Skeletal muscle tissue (tissue), 4 donors: ENCODE data around the gene CYP1B1. TPM values are rescaled to one million over a fixed set of nuclear protein-coding genes. Genes with fewer than 3 reads are reported as not detected.
"Not testable (repeated sequence)": the region's sequence is repeated elsewhere in the genome, so short reads cannot be mapped to it uniquely, and the experiment has no call there.

Experiments
- H3K27ac ChIP-seq: one replicate; pipeline ENCODE4 v1.7.0; 2013; ENCODE audit warnings: mild to moderate bottlenecking, low read depth, low read length, inconsistent platforms
- H3K27me3 ChIP-seq, 3 donors: one replicate each; pipeline ENCODE4 v1.7.0; 2013; ENCODE audit warnings: low read length in 3 of 3; ENCODE audit not compliant: control insufficient read depth in 3 of 3, insufficient read depth in 3 of 3
- H3K36me3 ChIP-seq, 3 donors: one replicate each; pipeline ENCODE4 v1.7.0; 2013; ENCODE audit warnings: low read length in 3 of 3; ENCODE audit not compliant: control insufficient read depth in 3 of 3, insufficient read depth in 3 of 3
- H3K4me1 ChIP-seq, 3 donors: one replicate each; pipeline ENCODE4 v1.7.0; 2013; ENCODE audit warnings: low read length in 3 of 3, mild to moderate bottlenecking in 3 of 3; ENCODE audit not compliant: control insufficient read depth in 3 of 3, insufficient read depth in 3 of 3
- H3K4me3 ChIP-seq, 3 donors: one replicate each; pipeline ENCODE4 v1.7.0; 2013; ENCODE audit warnings: low read length in 3 of 3
- H3K9ac ChIP-seq, 3 donors: one replicate each; pipeline ENCODE4 v1.7.0; 2013; ENCODE audit warnings: low read length in 3 of 3, mild to moderate bottlenecking in 3 of 3, moderate library complexity in 2 of 3, low read depth in 1 of 3
- H3K9me3 ChIP-seq, 3 donors: one replicate each; pipeline ENCODE4 v1.7.0; 2013; ENCODE audit warnings: low read length in 3 of 3; ENCODE audit not compliant: control insufficient read depth in 3 of 3
- total RNA-seq: library from RNA; depleted of rRNA; stranded (reverse); fragments of >200 nt; gene quantifications from one replicate; pipeline ENCODE4 v1.2.3, GENCODE V29; 2014
- donor health status: Osteomylitis.

Gene CYP1B1
- total RNA-seq, 1 donor from 2014 or later, result 4.7 TPM

DNA sequence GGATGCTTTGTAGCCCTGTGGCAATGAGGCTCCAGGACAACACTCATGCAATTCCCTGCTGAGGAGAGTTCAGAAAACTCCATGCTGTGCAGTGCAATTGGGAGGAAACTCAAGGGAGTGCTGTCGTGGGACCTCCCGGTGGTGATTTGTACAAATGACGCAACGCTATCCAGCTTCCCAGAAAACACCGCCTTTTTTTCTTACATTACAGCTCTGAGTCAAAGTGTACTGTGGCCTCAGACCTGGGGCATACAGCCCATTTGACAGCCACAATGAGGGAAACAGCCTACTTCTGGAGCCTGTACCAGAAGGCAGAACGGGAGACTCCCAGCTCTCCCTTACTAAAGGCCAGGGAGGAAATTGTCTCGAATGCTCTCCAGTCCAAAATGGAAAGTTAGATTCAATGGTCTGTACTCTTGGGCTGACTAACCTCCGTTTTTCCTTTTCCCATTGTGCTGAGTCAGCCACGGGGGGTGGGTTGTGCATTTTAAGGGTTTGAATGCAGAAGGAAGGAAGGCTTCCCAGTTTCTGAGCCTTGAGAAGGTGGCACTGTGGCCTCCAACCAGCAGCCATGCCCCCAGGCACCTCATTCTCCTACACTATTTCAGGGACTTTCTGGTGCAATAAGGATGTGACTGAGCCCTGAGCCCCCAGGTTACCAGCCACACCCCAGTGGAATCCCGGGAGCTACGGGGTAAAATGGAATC is 16.4 kb upstream of the CYP1B1 start:
- peak overlapping the region in 1 of 3 donors; percentile 13 for H3K4me3 ChIP-seq
- H3K27ac ChIP-seq, result peak overlapping the region; percentile 59
- H3K36me3 ChIP-seq, result no peaks in the 10 kb centered on the region
- no peaks in the 10 kb centered on the region for H3K9me3 ChIP-seq
- H3K9ac ChIP-seq, result peak overlapping the region in 1 of 3 donors; percentile 40
- H3K27me3 ChIP-seq, result peaks cover 3 to 12% (median 5%) of the 10 kb centered on the region in 3 donors
- H3K4me1 ChIP-seq, result peaks cover 21 to 30% (median 27%) of the 10 kb centered on the region in 3 donors

DNA sequence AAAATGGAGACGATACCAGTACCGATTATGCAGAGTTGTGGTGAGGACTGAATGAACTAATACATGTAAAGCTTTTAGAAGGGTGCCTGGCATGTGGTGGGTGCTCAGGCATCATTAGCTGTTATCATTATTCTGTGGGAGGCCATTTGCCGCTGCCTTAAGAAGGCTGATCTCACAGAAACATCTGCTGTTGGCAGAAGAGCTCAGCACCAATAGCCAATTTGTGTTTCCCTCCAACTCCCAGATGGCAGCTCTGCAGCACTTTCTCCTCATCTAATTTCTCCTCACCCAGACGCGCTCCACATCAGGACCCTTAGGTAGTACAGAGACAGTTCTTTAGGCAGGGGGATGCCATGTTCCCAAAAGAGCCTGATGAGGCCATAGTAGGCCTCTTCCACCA is 15.8 kb upstream of the CYP1B1 start:
- peaks cover 3 to 12% (median 5%) of the 10 kb centered on the region in 3 donors for H3K27me3 ChIP-seq
- H3K36me3 ChIP-seq, result no peaks in the 10 kb centered on the region
- peak overlapping the region; percentile 59 for H3K27ac ChIP-seq
- no peaks in the 10 kb centered on the region for H3K9me3 ChIP-seq
- H3K4me3 ChIP-seq, result peak overlapping the region in 1 of 3 donors; percentile 13
- peaks cover 20 to 26% (median 25%) of the 10 kb centered on the region in 3 donors for H3K4me1 ChIP-seq
- peak overlapping the region in 1 of 3 donors; percentile 40 for H3K9ac ChIP-seq

DNA sequence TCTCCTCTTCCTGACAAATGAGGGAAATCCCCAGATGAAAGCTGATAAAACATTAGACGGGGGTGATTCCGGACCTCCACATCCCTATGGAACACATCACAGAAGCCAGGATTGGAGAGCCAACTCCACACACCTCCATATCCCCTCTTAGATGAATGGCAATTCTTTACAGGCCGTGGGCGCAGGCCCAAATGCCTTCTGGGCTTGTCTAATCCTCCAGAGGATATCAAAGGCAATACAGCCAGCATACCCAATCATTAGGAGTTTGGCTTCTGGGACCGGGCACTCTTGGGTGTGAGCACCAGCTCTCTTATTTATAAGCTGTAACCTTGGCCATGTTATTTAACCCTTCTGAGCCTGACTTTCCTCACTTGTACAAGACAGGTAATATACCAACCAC is 15.0 kb upstream of the CYP1B1 start:
- H3K4me3 ChIP-seq, result no peak overlapping the region
- H3K9ac ChIP-seq, result no peak overlapping the region
- peak overlapping the region; percentile 12 for H3K27ac ChIP-seq
- H3K27me3 ChIP-seq, result peaks cover 0 to 5% (median 3%) of the 10 kb centered on the region in 3 donors
- H3K9me3 ChIP-seq, result no peaks in the 10 kb centered on the region
- H3K36me3 ChIP-seq, result no peaks in the 10 kb centered on the region
- H3K4me1 ChIP-seq, result peaks cover 13 to 19% (median 18%) of the 10 kb centered on the region in 3 donors

DNA sequence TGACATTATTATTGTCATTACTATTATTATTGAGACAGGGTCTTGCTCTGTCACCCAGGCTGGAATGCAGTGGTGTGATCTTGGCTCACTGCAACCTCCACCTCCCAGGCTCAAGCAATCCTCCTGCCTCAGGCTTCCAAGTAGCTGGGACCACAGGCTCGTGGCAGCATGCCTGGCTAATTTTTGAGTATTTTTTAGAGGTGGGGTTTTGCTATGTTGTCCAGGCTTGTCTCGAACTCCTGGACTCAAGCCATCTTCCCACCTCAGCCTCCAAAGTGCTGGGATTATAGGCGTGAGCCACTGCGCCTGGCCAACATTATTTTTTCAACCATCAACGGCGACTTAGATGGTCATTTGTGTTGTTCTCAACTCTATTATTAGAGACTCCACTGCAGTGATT is 14.3 kb upstream of the CYP1B1 start:
- not testable (repeated sequence) for H3K27ac ChIP-seq, H3K4me3 ChIP-seq, H3K9me3 ChIP-seq, H3K27me3 ChIP-seq, H3K36me3 ChIP-seq, H3K9ac ChIP-seq
- peaks cover 13 to 19% (median 17%) of the 10 kb centered on the region in 3 donors for H3K4me1 ChIP-seq

DNA sequence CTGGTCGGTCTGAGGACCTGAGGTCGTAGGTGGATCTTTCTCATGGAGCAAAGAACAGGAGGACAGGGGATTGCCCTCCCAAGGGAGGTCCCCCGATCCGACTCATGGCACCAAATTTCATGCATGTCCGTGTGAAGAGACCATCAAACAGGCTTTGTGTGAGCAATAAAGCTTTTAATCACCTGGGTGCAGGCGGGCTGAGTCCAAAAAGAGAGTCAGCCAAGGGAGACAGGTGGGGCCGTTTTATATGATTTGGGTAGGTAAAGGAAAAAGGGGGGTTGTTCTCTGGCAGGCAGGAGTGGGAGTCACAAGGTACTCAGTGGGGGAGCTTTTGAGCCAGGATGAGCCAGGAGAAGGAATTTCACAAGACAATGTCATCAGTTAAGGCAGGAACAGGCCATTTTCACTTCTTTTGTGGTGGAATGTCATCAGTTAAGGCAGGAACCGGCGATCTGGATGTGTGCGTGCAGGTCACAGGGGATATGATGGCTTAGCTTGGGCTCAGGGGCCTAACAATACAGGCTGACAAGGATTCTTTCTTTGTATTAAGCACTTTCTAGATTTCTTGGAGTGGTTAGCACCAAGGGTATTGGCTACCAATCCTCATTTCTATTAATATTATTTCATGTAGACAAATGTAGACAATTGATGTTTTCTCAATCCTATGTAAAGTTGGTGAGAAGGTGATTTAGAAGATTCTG is 10.2 kb upstream of the CYP1B1 start:
- not testable (repeated sequence) for H3K36me3 ChIP-seq, H3K27ac ChIP-seq, H3K4me1 ChIP-seq, H3K9me3 ChIP-seq, H3K9ac ChIP-seq, H3K4me3 ChIP-seq, H3K27me3 ChIP-seq

DNA sequence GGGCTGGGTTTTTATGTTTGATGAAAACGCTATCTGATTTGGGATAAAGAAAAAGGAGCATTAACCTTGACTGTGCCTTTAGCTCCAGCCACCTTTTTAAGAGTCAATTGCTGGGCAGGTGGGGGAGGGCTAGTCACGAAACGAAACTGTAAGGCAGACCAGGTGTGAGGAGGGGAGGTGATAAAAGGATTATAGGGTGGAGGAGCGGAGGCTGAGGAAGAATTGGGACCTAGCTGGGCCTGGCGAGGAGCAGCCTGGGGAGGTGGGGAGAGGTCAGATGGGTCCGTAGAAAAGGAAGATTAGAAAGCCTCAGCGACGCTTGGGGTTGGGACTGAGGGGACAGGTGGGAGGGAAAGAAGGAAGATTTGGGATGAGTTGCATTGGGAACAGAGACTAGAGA is 8.6 kb upstream of the CYP1B1 start:
- H3K4me1 ChIP-seq, H3K4me3 ChIP-seq: not testable (repeated sequence)

DNA sequence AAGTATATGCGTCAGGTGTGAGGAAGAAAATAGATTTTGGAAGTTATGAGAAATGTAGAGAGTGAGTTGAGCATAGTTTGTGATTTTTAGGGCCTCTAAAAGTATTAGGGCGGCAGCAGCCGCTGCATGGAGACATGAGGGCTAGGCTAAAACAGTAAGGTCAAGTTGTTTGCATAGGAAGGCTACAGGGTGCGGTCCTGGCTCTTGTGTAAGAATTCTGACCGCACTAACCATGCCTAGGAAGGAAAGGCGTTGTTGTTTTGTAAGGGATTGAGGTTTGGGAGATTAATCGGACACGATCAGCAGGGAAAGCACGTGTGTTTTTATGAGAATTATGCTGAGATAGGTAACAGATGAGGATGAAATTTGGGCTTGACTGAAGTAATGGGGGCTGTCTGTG is 6.8 kb upstream of the CYP1B1 start:
- not testable (repeated sequence) for H3K9me3 ChIP-seq, H3K4me1 ChIP-seq, H3K9ac ChIP-seq, H3K4me3 ChIP-seq, H3K27ac ChIP-seq, H3K36me3 ChIP-seq
- peaks cover 6 to 12% (median 7%) of the 10 kb centered on the region in 3 donors for H3K27me3 ChIP-seq

More for the DNA sequence above, 8.6 kb upstream of the CYP1B1 start:
- H3K9me3 ChIP-seq, H3K27ac ChIP-seq, H3K9ac ChIP-seq, H3K36me3 ChIP-seq, H3K27me3 ChIP-seq: not testable (repeated sequence)

DNA sequence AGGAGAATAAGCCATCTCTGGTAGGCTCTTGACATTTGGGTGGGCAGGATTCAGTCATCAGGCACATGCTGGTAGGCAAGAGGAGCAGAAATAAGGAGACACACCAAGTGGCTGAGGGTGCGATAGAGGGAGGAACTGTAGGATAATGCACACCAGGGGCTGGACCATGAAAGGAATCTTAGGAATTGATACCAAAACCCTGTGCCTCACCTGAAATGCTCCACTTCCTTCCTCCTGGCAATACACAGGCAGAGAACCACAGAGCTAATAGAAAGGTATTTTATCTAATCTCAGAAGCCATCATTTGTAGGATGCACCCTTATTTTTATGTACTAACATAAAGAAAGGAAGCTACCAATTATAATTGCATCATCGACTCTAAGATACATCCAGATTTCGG is 4.4 kb upstream of the CYP1B1 start:
- Histone ChIP-seq H3K27me3 (peaks cover 14 to 27% (median 20%) of the 10 kb centered on the region in 3 donors), H3K36me3 (no peaks in the 10 kb centered on the region), H3K4me3 (no peak overlapping the region), H3K9me3 (no peaks in the 10 kb centered on the region), H3K27ac (no peak overlapping the region), H3K9ac (no peak overlapping the region), H3K4me1 (peaks cover 10 to 18% (median 16%) of the 10 kb centered on the region in 3 donors)

DNA sequence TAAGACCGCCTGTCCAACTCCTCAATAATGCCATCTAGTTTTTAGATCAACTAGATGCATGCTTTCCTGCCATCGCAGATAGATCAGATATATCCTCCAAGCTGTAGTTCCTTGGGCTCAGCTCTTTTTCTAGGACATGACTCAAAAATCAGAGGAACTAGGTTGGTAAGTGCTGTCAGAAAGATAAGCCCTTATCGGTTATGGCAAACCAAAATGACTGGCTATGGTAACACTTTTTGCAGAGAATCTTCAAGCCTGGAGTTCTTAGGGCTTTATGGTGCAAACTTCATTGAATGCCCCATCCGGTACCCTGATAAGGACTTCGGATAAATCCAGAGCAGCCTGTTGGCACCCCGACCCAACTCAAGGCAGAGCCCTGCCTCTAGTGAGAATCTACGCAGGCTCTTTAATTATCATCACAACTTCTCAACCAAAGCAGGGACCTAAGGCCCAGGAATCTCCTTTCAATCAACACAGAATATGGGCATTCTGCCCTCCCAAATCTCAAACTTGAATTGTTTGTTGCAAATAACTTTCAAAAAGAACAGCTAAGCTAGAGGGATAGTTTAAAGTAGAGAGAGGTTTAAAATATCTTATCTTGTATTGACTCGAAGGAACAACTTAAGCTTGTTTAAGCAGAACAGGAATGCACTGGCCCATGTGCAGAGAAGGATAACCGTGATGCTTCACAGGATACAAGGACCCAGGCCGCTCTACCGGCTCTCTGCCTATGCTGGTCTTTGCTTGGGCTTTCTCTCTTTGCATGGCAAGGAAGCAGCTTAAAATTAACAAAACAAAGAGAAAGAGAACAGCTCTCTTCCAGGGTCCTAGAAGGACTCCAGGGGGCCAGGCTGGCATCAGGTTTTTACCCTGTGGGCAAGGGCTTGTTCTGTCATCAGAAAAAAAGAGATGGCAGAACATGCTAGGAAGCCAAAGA is 3.4 kb upstream of the CYP1B1 start:
- Histone ChIP-seq H3K27ac (no peak overlapping the region), H3K4me3 (no peak overlapping the region), H3K9ac (no peak overlapping the region), H3K4me1 (peaks cover 19 to 28% (median 25%) of the 10 kb centered on the region in 3 donors), H3K27me3 (peaks cover 24 to 36% (median 30%) of the 10 kb centered on the region in 3 donors), H3K36me3 (no peaks in the 10 kb centered on the region), H3K9me3 (peaks cover 0 to 2% (median 0%) of the 10 kb centered on the region in 3 donors)
